Activated T-helper 1 cell treated with Interleukin-2 at 50 U/mL for 16 hours (primary cell): ENCODE results near the gene PHAF1.

ENCODE experiments used
- DNase-seq: peaks from one replicate; pipeline ENCODE4 v3.0.0-alpha.2; 2020; ENCODE audit warnings: low read depth

PHAF1 gene

GRCh38 chr16:67180166-67180565 lies 70.4 kb downstream of the PHAF1 start:
- no peak for DNase-seq

- DNase-seq = no peak
These were observed 71.6 kb downstream of the PHAF1 start for GRCh38 chr16:67181346-67181745.

GRCh38 chr16:67182288-67182687 lies 72.5 kb downstream of the PHAF1 start:
- DNase-seq = no peak

GRCh38 chr16:67183284-67183626 lies 73.5 kb downstream of the PHAF1 start:
- no peak for DNase-seq

- peak; percentile 83 for DNase-seq
These were observed 74.1 kb downstream of the PHAF1 start, which contains the start of gene MATCAP1 for GRCh38 chr16:67183627-67184452. MATCAP1 (minus strand) TSS chr16:67183963; CDS start chr16:67180610, 3,353 bp downstream.

GRCh38 chr16:67184453-67184994 lies 74.8 kb downstream of the PHAF1 start:
- no peak for DNase-seq

- peak; percentile 66 for DNase-seq
These were observed 75.4 kb downstream of the PHAF1 start for GRCh38 chr16:67184995-67185650.

- no peak for DNase-seq
These were observed 76.0 kb downstream of the PHAF1 start for GRCh38 chr16:67185651-67186134.

- DNase-seq = no peak
These were observed 76.8 kb downstream of the PHAF1 start for GRCh38 chr16:67186550-67186950.

- DNase-seq = no peak
These were observed 77.6 kb downstream of the PHAF1 start for GRCh38 chr16:67187175-67187890.

- DNase-seq = no peak
These were observed 78.6 kb downstream of the PHAF1 start for GRCh38 chr16:67188323-67188722.

- DNase-seq = no peak
These were observed 79.1 kb downstream of the PHAF1 start for GRCh38 chr16:67188798-67189197.

GRCh38 chr16:67190041-67190440 lies 80.3 kb downstream of the PHAF1 start, which contains the start of gene EXOC3L1:
EXOC3L1 (minus strand) TSS chr16:67190136; CDS start chr16:67189676, 460 bp downstream.
- DNase-seq = no peak

- no peak for DNase-seq
These were observed 81.0 kb downstream of the PHAF1 start for GRCh38 chr16:67190448-67191399.

GRCh38 chr16:67191411-67191994 lies 81.8 kb downstream of the PHAF1 start:
- DNase-seq = no peak

- DNase-seq = peak; percentile 84
These were observed 82.4 kb downstream of the PHAF1 start, which contains the start of gene E2F4 for GRCh38 chr16:67191995-67192681. E2F4 (plus strand) TSS chr16:67192155; CDS start chr16:67192228, 73 bp downstream.

GRCh38 chr16:67192781-67193361 lies 83.1 kb downstream of the PHAF1 start:
- no peak for DNase-seq

GRCh38 chr16:67193536-67193935 lies 83.8 kb downstream of the PHAF1 start:
- no peak for DNase-seq

GRCh38 chr16:67194260-67194659 lies 84.5 kb downstream of the PHAF1 start:
- DNase-seq = no peak

GRCh38 chr16:67195676-67196075 lies 85.9 kb downstream of the PHAF1 start:
- no peak for DNase-seq
